ENCODE data around the gene SFRP4. TPM values are rescaled to one million over a fixed set of nuclear protein-coding genes. Genes with fewer than 3 reads are reported as not detected.

Gene SFRP4
- total RNA-seq, 1 donor from 2014 or later = 0.39 TPM

DNA sequence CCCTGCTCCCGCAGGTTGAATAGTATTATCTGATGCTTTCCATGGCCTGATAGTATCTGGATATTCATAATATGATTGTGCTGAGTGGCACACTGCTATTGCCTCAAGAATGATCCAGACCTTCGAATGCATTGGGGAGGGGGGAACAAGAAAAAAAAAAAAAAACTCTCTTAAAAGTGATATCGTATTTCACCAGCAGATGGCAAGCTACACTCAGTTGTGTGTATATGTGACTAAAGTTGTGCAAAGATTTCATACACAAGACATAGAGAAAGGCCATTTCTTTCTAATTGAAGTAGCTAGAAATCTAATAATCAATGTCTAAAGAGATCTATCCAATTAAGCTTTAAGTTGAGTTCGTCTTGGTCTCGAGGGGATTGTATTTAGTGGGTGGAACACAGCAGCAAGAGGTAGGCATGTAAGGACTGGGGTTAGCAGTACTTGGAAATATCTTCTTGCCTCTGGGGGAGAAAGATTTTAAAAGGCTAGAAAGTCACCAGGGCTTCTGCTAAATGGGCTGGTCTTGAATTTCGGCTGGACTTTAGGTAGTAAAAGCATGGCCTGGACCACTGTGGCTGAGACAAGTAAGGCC lies 15.3 kb downstream of the SFRP4 start:
- Histone ChIP-seq H3K27ac (ENCODE audit: low read depth, low read length) (peak overlapping the region; percentile 11), H3K4me1 (ENCODE audit: insufficient read depth, low read length) (peaks cover 15% of the 10 kb centered on the region), H3K27me3 (ENCODE audit: insufficient read depth, low read length) (no peaks in the 10 kb centered on the region), H3K4me3 (ENCODE audit: insufficient read depth, low read depth, low read length) (no peak overlapping the region), H3K4me2 (ENCODE audit: low read length) (peak overlapping the region; percentile 64), H4K20me1 (ENCODE audit: insufficient read depth, low read length) (no peaks in the 10 kb centered on the region), H3K9ac (ENCODE audit: low read length) (peak overlapping the region; percentile 10), H3K36me3 (ENCODE audit: insufficient read depth, low read length) (no peaks in the 10 kb centered on the region), H3K9me3 (ENCODE audit: insufficient read depth, low read depth, low read length) (no peaks in the 10 kb centered on the region), H2AFZ (ENCODE audit: low read depth, low read length) (no peak overlapping the region), H3K79me2 (ENCODE audit: insufficient read depth, low read length) (no peaks in the 10 kb centered on the region)
- peak overlapping the region; percentile 13 for H3K27ac Mint-ChIP-seq (ENCODE audit: unreplicated experiment)
- FAIRE-seq = no peak
- H3K9me3 Mint-ChIP-seq (ENCODE audit: unreplicated experiment) = no peaks in the 10 kb centered on the region
- no peaks in the 10 kb centered on the region for H3K36me3 Mint-ChIP-seq (ENCODE audit: low read depth, unreplicated experiment)
- no peak for TF ChIP-seq EZH2 (IDR thresholded peaks at IDR 0.05; ENCODE audit: insufficient read depth, low read length)
- TF ChIP-seq, protein P1, sequence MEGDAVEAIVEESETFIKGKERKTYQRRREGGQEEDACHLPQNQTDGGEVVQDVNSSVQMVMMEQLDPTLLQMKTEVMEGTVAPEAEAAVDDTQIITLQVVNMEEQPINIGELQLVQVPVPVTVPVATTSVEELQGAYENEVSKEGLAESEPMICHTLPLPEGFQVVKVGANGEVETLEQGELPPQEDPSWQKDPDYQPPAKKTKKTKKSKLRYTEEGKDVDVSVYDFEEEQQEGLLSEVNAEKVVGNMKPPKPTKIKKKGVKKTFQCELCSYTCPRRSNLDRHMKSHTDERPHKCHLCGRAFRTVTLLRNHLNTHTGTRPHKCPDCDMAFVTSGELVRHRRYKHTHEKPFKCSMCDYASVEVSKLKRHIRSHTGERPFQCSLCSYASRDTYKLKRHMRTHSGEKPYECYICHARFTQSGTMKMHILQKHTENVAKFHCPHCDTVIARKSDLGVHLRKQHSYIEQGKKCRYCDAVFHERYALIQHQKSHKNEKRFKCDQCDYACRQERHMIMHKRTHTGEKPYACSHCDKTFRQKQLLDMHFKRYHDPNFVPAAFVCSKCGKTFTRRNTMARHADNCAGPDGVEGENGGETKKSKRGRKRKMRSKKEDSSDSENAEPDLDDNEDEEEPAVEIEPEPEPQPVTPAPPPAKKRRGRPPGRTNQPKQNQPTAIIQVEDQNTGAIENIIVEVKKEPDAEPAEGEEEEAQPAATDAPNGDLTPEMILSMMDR (IDR thresholded peaks at IDR 0.05; ENCODE audit: insufficient read depth, low read depth, low read length) = peak; percentile 66
- peak; percentile 46 for DNase-seq (ENCODE audit: low read depth)
- no peak overlapping the region for H3K4me3 Mint-ChIP-seq (ENCODE audit: unreplicated experiment)
- peaks cover 8% of the 10 kb centered on the region for H3K4me1 Mint-ChIP-seq (ENCODE audit: low read depth, unreplicated experiment)
- peaks cover 3% of the 10 kb centered on the region for H3K27me3 Mint-ChIP-seq (ENCODE audit: low read depth, unreplicated experiment)

DNA sequence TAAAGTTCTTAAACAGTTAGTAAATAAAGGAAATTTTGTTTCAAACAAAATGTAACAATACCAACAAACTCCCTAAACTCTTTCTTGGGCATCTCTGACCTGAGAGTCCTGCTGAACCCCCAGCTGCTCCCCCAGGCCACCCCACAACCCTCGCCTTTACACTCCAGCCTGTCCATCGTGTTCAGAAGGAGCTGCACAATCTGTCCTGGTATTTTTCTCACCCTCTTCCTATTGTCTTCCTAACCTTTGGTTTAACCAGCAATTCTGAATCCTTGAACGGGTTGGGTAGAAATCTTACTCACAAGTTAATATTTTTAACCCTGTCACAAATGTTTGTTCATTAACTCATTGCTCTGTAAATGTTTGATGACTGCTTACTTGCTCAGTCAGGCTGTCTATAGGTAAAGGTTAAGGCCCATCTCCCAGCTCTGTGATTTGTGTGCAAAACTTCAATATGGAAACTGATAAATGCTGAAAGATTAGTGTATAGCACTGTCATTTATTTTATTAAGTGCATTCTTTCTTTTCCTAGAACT lies 16.8 kb downstream of the SFRP4 start:
- DNase-seq (ENCODE audit: low read depth) (no peak), FAIRE-seq (no peak)
- Mint-ChIP-seq H3K36me3 (ENCODE audit: low read depth, unreplicated experiment) (no peaks in the 10 kb centered on the region), H3K4me1 (ENCODE audit: low read depth, unreplicated experiment) (peaks cover 8% of the 10 kb centered on the region), H3K27ac (ENCODE audit: unreplicated experiment) (no peak overlapping the region), H3K27me3 (ENCODE audit: low read depth, unreplicated experiment) (no peaks in the 10 kb centered on the region), H3K9me3 (ENCODE audit: unreplicated experiment) (no peaks in the 10 kb centered on the region), H3K4me3 (ENCODE audit: unreplicated experiment) (no peak overlapping the region)
- Histone ChIP-seq H3K9me3 (ENCODE audit: insufficient read depth, low read depth, low read length) (no peaks in the 10 kb centered on the region), H3K9ac (ENCODE audit: low read length) (no peak overlapping the region), H3K27ac (ENCODE audit: low read depth, low read length) (no peak overlapping the region), H3K4me1 (ENCODE audit: insufficient read depth, low read length) (peaks cover 15% of the 10 kb centered on the region), H3K36me3 (ENCODE audit: insufficient read depth, low read length) (no peaks in the 10 kb centered on the region), H3K79me2 (ENCODE audit: insufficient read depth, low read length) (no peaks in the 10 kb centered on the region), H2AFZ (ENCODE audit: low read depth, low read length) (no peak overlapping the region), H3K4me3 (ENCODE audit: insufficient read depth, low read depth, low read length) (no peak overlapping the region), H3K4me2 (ENCODE audit: low read length) (no peak overlapping the region), H3K27me3 (ENCODE audit: insufficient read depth, low read length) (no peaks in the 10 kb centered on the region), H4K20me1 (ENCODE audit: insufficient read depth, low read length) (no peaks in the 10 kb centered on the region)
- TF ChIP-seq EZH2 (IDR thresholded peaks at IDR 0.05; ENCODE audit: insufficient read depth, low read length) = no peak
- TF ChIP-seq, protein P1 (IDR thresholded peaks at IDR 0.05; ENCODE audit: insufficient read depth, low read depth, low read length) = no peak

DNA sequence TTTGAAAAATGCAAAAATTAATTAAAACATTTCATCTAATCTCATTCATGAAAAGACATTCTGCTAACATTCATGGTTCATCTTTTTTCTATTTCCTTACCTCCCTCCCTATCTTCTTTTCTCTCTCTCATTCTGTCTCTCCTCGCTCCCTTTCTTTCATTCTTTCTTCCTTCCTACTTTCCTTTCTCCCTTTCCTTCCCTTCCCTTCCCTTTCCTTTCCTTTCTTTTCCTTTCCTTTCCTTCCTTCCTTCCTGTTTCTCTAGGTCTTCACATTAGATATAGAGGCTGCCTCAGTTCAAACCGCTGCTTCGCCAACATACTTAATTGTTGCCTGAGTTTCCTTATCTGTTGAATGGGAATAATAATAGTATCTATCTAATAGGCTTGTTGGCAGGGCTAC lies 21.9 kb downstream of the SFRP4 start:
- Histone ChIP-seq H3K9ac (ENCODE audit: low read length) (no peak overlapping the region), H2AFZ (ENCODE audit: low read depth, low read length) (no peak overlapping the region), H3K4me1 (ENCODE audit: insufficient read depth, low read length) (no peaks in the 10 kb centered on the region), H3K4me3 (ENCODE audit: insufficient read depth, low read depth, low read length) (no peak overlapping the region), H3K9me3 (ENCODE audit: insufficient read depth, low read depth, low read length) (no peaks in the 10 kb centered on the region), H3K27me3 (ENCODE audit: insufficient read depth, low read length) (no peaks in the 10 kb centered on the region), H3K36me3 (ENCODE audit: insufficient read depth, low read length) (no peaks in the 10 kb centered on the region), H4K20me1 (ENCODE audit: insufficient read depth, low read length) (no peaks in the 10 kb centered on the region), H3K4me2 (ENCODE audit: low read length) (no peak overlapping the region), H3K79me2 (ENCODE audit: insufficient read depth, low read length) (no peaks in the 10 kb centered on the region), H3K27ac (ENCODE audit: low read depth, low read length) (no peak overlapping the region)
- TF ChIP-seq EZH2 (IDR thresholded peaks at IDR 0.05; ENCODE audit: insufficient read depth, low read length) = no peak
- TF ChIP-seq, protein P1 (IDR thresholded peaks at IDR 0.05; ENCODE audit: insufficient read depth, low read depth, low read length) = no peak
- Mint-ChIP-seq H3K36me3 (ENCODE audit: low read depth, unreplicated experiment) (no peaks in the 10 kb centered on the region), H3K9me3 (ENCODE audit: unreplicated experiment) (no peaks in the 10 kb centered on the region), H3K4me3 (ENCODE audit: unreplicated experiment) (no peak overlapping the region), H3K4me1 (ENCODE audit: low read depth, unreplicated experiment) (no peaks in the 10 kb centered on the region), H3K27me3 (ENCODE audit: low read depth, unreplicated experiment) (no peaks in the 10 kb centered on the region), H3K27ac (ENCODE audit: unreplicated experiment) (no peak overlapping the region)
- FAIRE-seq = no peak
- DNase-seq (ENCODE audit: low read depth) = no peak
